Thyroid gland (tissue), 4 donors: ENCODE results near the gene VWA5B1. TPM values are rescaled to one million over a fixed set of nuclear protein-coding genes. Genes with fewer than 3 reads are reported as not detected.

ENCODE experiments used
- DNase-seq, 2 donors: peaks; one replicate each; pipeline ENCODE4 v3.0.0-alpha.2; 2019
- H3K27ac ChIP-seq, 3 donors: fragments of 200-600 bp; sonication (generic); 1 replicate in 2 of 3; 2 replicates in 1 of 3; pipeline ENCODE4 v1.5.1; 2016 to 2019; ENCODE audit warnings: mild to moderate bottlenecking in 1 of 3, moderate library complexity in 1 of 3
- H3K27me3 ChIP-seq: fragments of 200-600 bp; sonication (generic); one replicate; pipeline ENCODE4 v1.5.1; 2019
- H3K36me3 ChIP-seq, 2 donors: fragments of 200-600 bp; sonication (generic); one replicate each; pipeline ENCODE4 v1.5.1; 2016 to 2019
- H3K4me1 ChIP-seq, 2 donors: fragments of 200-600 bp; sonication (generic); one replicate each; pipeline ENCODE4 v1.5.1; 2017 to 2019
- H3K4me3 ChIP-seq, 3 donors: fragments of 200-600 bp; sonication (generic); replicated peaks in 1 of 3; 1 replicate in 2 of 3; 2 replicates in 1 of 3; pipeline ENCODE4 v1.5.1; 2016; ENCODE audit warnings: mild to moderate bottlenecking in 1 of 3
- H3K9me3 ChIP-seq: fragments of 200-600 bp; sonication (generic); one replicate; pipeline ENCODE4 v1.5.1; 2017
- CTCF ChIP-seq, 6 experiments: fragments of 200-600 bp in 3 of 6; fragments of 450-650 bp in 3 of 6; sonication (generic) in 3 of 6; IDR thresholded peaks; one replicate each; pipeline ENCODE4 v1.5.1; 2016 to 2019; ENCODE audit warnings: antibody characterized with exemption in 6 of 6, mild to moderate bottlenecking in 2 of 6, inconsistent platforms in 1 of 6, moderate library complexity in 1 of 6
- POLR2A ChIP-seq, 2 donors: fragments of 450-650 bp; IDR thresholded peaks; one replicate each; pipeline ENCODE4 v1.6.1; 2017; ENCODE audit warnings: antibody characterized with exemption in 2 of 2, mild to moderate bottlenecking in 2 of 2, moderate library complexity in 1 of 2
- WGBS, 2 donors: methylation state at CpG; one replicate each; pipeline ENCODE4 v1.1.5; 2017; 5-methylcytosine and 5-hydroxymethylcytosine counted together
- intact Hi-C: fragments of 100-400 bp; cut with DNase I; formaldehyde crosslinking; loops from one replicate; pipeline ENCODE4 v1.15.1; 2023
- total RNA-seq, 4 donors: library from RNA; depleted of rRNA; stranded (reverse); fragments of >200 nt; gene quantifications; one replicate each; pipeline ENCODE4 v1.2.3, GENCODE V29; 2016

Gene VWA5B1
- total RNA-seq, 4 donors from 2014 or later: 0.45 TPM; not detected in 3

GRCh38 chr1:20342294-20343148 lies 51.8 kb downstream of the VWA5B1 start:
- DNase-seq: no peak
- 54 to 89% methylated on average over 5 to 16 of the region's 17 CpGs for WGBS, 2 donors
- H3K27ac ChIP-seq: no peak overlapping the region
- peaks cover 0 to 11% of the 10 kb centered on the region in 2 donors for H3K4me1 ChIP-seq
- no peaks in the 10 kb centered on the region for H3K9me3 ChIP-seq
- H3K27me3 ChIP-seq: no peaks in the 10 kb centered on the region
- H3K36me3 ChIP-seq: no peaks in the 10 kb centered on the region
- no peak for TF ChIP-seq CTCF (IDR thresholded peaks at IDR 0.05)
- no peak for TF ChIP-seq POLR2A (IDR thresholded peaks at IDR 0.05)
- H3K4me3 ChIP-seq: no peak overlapping the region
- intact Hi-C loops: no loop called here

GRCh38 chr1:20343149-20343937 lies 52.7 kb downstream of the VWA5B1 start:
- H3K4me3 ChIP-seq: no peak overlapping the region
- no peak overlapping the region for H3K27ac ChIP-seq
- intact Hi-C loops: no loop called here

GRCh38 chr1:20343938-20344302 lies 53.2 kb downstream of the VWA5B1 start:
- Histone ChIP-seq H3K27ac (no peak overlapping the region), H3K4me1 (peaks cover 0 to 11% of the 10 kb centered on the region in 2 donors), H3K4me3 (no peak overlapping the region), H3K36me3 (no peaks in the 10 kb centered on the region), H3K9me3 (no peaks in the 10 kb centered on the region), H3K27me3 (no peaks in the 10 kb centered on the region)
- intact Hi-C loops: no loop called here
- TF ChIP-seq POLR2A (IDR thresholded peaks at IDR 0.05) (no peak), CTCF (IDR thresholded peaks at IDR 0.05) (no peak)
- DNase-seq: no peak
- WGBS, 2 donors: 21 to 25% methylated on average over 10 of the region's 10 CpGs

More at GRCh38 chr1:20343149-20343937, 52.7 kb downstream of the VWA5B1 start:
- H3K4me1 ChIP-seq: peaks cover 0 to 11% of the 10 kb centered on the region in 2 donors
- no peaks in the 10 kb centered on the region for H3K36me3 ChIP-seq
- TF ChIP-seq CTCF (IDR thresholded peaks at IDR 0.05) (no peak), POLR2A (IDR thresholded peaks at IDR 0.05) (no peak)
- DNase-seq: peak in 1 of 2 donors; percentile 37
- no peaks in the 10 kb centered on the region for H3K27me3 ChIP-seq
- 18 to 20% methylated on average over 5 to 10 of the region's 59 CpGs for WGBS, 2 donors
- H3K9me3 ChIP-seq: no peaks in the 10 kb centered on the region

- no peak for DNase-seq
- Histone ChIP-seq H3K27me3 (no peaks in the 10 kb centered on the region), H3K36me3 (no peaks in the 10 kb centered on the region), H3K27ac (no peak overlapping the region), H3K4me3 (no peak overlapping the region), H3K9me3 (no peaks in the 10 kb centered on the region), H3K4me1 (peaks cover 0 to 11% of the 10 kb centered on the region in 2 donors)
- TF ChIP-seq POLR2A (IDR thresholded peaks at IDR 0.05) (no peak), CTCF (IDR thresholded peaks at IDR 0.05) (no peak)
- 58 to 67% methylated on average over 7 of the region's 7 CpGs for WGBS, 2 donors
- intact Hi-C loops: no loop called here
Measured at GRCh38 chr1:20344738-20345137, 54.1 kb downstream of the VWA5B1 start.

GRCh38 chr1:20345419-20345818 lies 54.7 kb downstream of the VWA5B1 start:
- TF ChIP-seq POLR2A (IDR thresholded peaks at IDR 0.05) (no peak), CTCF (IDR thresholded peaks at IDR 0.05) (no peak)

More at GRCh38 chr1:20345419-20345818, 54.7 kb downstream of the VWA5B1 start:
- Histone ChIP-seq H3K4me1 (peaks cover 0 to 11% of the 10 kb centered on the region in 2 donors), H3K36me3 (no peaks in the 10 kb centered on the region), H3K9me3 (no peaks in the 10 kb centered on the region), H3K27me3 (no peaks in the 10 kb centered on the region), H3K27ac (no peak overlapping the region), H3K4me3 (no peak overlapping the region)
- intact Hi-C loops: no loop called here
- no peak for DNase-seq
- 85 to 96% methylated on average over 9 to 13 of the region's 13 CpGs for WGBS, 2 donors
